Colon (tissue), 2 donors: ENCODE results near the gene OAS2.
"Not testable (repeated sequence)": the region's sequence is repeated elsewhere in the genome, so short reads cannot be mapped to it uniquely, and the experiment has no call there.

ENCODE experiments used
- FAIRE-seq: peaks from 2 replicates; lab custom pipeline; 2012; peaks lifted over from hg19 to GRCh38; lab: Jason Lieb, UNC
- donor health status: control.
- donor health status: control.

Gene OAS2

GRCh38 chr12:112957125-112957524 is 21.2 kb upstream of the OAS2 start:
- FAIRE-seq, result not testable (repeated sequence)

- FAIRE-seq, result no peak
Observed at GRCh38 chr12:112961074-112961473, 17.2 kb upstream of the OAS2 start.

- FAIRE-seq, result no peak
Observed at GRCh38 chr12:112961536-112961935, 16.8 kb upstream of the OAS2 start.

GRCh38 chr12:112962561-112962960 is 15.8 kb upstream of the OAS2 start:
- no peak for FAIRE-seq

GRCh38 chr12:112963227-112963861 is 15.0 kb upstream of the OAS2 start:
- no peak for FAIRE-seq

GRCh38 chr12:112964067-112964670 is 14.2 kb upstream of the OAS2 start:
- no peak for FAIRE-seq

GRCh38 chr12:112964915-112965314 is 13.4 kb upstream of the OAS2 start:
- no peak for FAIRE-seq

- no peak for FAIRE-seq
Observed at GRCh38 chr12:112965643-112966042, 12.7 kb upstream of the OAS2 start.

GRCh38 chr12:112967306-112967705 is 11.0 kb upstream of the OAS2 start:
- no peak for FAIRE-seq

GRCh38 chr12:112967858-112968257 is 10.5 kb upstream of the OAS2 start:
- FAIRE-seq, result no peak

- FAIRE-seq, result no peak
Observed at GRCh38 chr12:112969547-112970306, 8.6 kb upstream of the OAS2 start.

GRCh38 chr12:112970391-112970790 is 7.9 kb upstream of the OAS2 start:
- no peak for FAIRE-seq

- FAIRE-seq, result no peak
Observed at GRCh38 chr12:112971248-112971647, 7.1 kb upstream of the OAS2 start.

GRCh38 chr12:112973011-112973735 is 5.1 kb upstream of the OAS2 start:
- FAIRE-seq, result no peak

GRCh38 chr12:112973818-112974231 is 4.5 kb upstream of the OAS2 start:
- no peak for FAIRE-seq

- FAIRE-seq, result no peak
Observed at GRCh38 chr12:112974904-112975303, 3.4 kb upstream of the OAS2 start.

- FAIRE-seq, result no peak
Observed at GRCh38 chr12:112977139-112977538, 1.2 kb upstream of the OAS2 start.

GRCh38 chr12:112977641-112978040 is 678 bp upstream of the OAS2 start:
- FAIRE-seq, result no peak

- FAIRE-seq, result no peak
Observed at GRCh38 chr12:112979041-112979680, 842 bp downstream of the OAS2 start.

GRCh38 chr12:112980491-112981158 is 2.3 kb downstream of the OAS2 start:
- FAIRE-seq, result no peak

GRCh38 chr12:112985642-112986290 is 7.4 kb downstream of the OAS2 start:
- no peak for FAIRE-seq
